Stimulated activated CD4-positive, alpha-beta T cell treated with anti-CD3 and anti-CD28 coated beads, Interleukin-1b, Interleukin-23, amount 100 ng/mL, for 4 hours (primary cell): ENCODE results near the gene FAM221B.

Source experiments
- DNase-seq, 2 donors: peaks; one replicate each; pipeline ENCODE4 v3.0.0-alpha.2; 2020; ENCODE audit warnings: low read depth in 2 of 2

Gene FAM221B, protein sequence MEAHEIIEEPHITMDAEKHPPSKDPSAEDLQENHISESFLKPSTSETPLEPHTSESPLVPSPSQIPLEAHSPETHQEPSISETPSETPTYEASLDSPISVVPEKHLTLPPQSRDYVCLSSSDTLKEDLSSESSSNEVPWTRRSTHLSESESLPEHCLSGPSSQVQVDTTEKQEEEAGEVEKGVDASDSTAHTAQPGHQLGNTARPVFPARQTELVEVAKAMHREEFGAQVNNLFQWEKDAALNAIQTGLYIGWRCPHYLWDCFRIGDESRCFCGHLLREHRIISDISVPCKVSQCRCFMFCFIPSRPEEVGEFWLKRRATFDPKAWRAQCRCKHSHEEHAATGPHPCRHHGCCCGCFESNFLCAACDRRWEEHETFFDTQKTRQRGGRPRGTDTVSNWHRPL

DNA sequence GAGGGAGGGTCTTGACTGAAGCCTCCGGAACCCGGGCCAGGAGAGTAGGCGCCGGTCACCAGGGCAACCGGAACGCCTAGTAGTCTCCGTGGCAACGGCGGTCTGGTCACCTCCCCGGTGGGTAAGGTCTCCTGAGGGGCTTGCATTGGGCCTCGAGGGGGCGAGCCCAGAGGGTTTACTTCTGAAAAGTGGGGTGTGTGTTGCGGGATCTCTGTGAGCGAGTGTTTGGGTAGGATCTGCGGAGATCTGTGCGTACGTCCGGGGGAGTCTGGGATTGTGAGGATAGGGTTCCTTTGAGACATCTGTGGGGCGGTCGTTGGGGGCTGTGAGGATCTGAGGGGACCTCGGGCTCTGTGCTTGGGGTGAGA is at the start of gene FAM221B:
Gene FAM221B (minus strand): TSS at position 17 of the 368 bp plus-strand sequence. CDS start 2,571 bp downstream, outside the sequence.
- DNase-seq = no peak

DNA sequence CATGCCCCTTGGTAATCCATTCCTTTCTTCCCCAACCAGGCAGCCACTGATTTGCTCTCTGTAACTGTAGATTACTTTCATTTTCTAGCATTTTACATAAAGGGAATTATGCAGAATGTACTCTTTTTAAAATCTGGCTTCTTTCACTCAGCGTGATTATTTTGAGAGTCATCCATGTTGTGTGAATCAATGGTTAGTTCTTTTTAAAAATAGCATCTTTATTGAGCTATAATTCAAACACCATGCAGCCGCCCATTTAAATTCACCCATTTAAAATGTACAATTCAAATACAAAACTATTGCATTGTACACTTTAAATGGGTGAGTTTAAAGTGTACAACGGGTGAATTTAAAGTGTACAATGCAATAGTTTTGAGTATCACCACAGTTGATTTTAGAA is 44.0 kb upstream of the FAM221B start:
- no peak for DNase-seq

DNA sequence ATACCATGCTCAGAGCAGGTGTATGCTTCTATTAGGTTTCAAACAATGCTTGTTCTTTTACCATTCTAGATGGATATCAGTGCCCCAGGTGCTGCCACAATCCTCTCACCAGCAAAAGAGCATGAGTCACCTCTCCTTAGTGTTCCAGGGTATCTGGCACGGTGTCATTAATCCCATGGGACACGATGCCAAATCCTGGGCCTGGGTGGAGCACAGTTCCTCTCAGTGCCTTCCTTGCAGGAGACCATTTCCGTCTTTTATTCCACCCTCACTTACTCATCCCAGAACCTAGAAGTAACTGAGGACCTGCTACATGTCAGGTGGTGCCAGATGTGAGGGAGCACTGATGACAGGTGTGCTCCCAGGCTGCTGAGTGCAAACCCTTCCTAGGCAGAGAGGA is 43.0 kb upstream of the FAM221B start:
- no peak for DNase-seq

DNA sequence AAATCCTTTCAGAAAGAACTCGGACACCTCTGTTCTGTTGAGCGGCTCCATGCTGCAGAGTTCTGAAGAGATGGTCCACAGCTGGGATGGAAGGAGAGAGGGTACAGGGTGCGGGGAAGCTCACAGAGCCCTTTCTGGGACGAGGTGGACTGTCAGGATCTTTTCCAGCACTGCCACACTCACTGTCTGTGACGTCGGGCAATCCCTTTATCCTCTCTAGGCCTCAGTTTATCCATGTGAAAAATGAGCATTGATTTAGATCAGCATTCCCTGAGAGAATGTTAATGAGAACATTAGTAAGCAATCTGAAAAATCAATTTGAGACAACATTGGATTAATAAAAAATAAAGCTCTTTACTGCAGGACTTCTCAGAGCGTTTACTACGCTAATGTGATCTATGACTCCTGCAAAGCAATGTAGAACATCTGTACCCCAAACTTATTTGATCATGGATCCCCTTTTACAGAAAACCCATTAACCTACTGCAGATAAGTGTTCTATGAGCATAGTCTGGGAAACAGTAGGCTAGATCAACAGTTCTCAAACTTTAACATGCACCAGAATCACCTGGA is 41.9 kb upstream of the FAM221B start, which contains the start of gene OR13J1:
Gene OR13J1 (minus strand): TSS at position 51 of the 573 bp plus-strand sequence. CDS start 0 bp downstream, at position 51.
- no peak for DNase-seq

DNA sequence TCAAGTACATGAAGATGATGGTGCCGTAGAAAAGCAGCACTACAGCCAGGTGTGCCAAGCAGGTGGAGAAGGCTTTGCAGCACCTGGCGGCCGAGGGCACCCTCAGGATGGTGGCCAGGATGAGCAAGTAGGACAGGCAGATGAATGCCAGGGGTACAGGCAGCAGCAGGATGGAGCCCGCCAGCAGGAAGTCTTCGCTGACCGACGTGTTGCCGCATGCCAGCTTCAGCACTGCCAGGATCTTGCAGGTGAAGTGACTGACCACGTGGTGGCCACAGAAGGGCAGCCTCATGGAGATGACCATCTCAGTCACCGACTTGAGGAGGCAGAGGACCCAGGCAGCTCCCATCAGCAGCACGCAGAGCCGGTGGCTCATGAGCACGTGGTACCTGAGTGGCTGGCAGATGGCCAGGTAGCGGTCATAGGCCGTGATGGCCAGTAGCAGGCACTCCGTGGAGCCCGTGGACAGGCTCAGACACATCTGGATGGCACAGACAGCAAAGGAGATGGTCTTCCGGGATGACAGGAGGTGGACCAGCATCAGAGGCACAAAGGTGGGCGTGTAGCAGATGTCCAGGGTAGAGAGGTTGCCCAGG is 41.2 kb upstream of the FAM221B start:
- no peak for DNase-seq

DNA sequence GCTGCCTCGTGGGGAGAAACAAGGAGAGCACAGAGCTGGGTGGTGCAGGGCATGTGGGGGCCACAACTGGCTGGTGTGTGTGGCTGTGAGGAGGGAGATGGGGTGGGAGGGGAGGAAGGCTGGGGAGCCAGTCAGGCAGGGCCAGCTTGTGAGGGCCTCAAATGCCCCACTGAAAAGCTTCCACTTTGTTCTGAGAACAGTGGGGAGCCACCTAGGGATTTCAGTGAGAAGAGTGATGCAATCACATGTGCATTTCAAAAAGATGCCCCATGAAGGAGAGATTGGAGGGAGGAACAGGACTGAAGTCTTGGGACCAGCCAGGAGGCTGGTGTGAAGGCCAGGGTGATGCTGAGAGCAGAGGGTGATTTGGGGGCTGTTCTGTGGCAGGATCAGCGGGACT is 40.4 kb upstream of the FAM221B start:
- DNase-seq = no peak

DNA sequence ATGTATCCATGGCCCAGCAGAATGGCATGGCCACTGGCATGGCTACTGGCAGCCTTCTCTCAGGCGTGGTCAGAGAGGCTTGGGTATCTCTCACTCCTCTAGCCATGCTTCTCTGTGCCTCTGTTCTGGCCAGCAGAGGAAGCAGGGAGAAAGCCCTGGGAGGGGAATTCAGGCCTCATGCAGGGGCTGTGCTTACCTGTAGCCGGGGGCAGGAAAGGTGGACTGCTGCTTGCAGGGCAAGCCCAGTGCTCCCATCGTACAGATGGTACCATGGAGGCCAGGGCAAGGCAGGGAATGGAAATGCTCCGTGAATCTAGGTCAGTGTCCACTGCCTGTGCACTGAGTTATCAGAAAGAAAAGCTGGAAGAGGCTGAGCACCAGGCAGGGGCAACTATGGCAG is 39.0 kb upstream of the FAM221B start:
- DNase-seq = no peak

DNA sequence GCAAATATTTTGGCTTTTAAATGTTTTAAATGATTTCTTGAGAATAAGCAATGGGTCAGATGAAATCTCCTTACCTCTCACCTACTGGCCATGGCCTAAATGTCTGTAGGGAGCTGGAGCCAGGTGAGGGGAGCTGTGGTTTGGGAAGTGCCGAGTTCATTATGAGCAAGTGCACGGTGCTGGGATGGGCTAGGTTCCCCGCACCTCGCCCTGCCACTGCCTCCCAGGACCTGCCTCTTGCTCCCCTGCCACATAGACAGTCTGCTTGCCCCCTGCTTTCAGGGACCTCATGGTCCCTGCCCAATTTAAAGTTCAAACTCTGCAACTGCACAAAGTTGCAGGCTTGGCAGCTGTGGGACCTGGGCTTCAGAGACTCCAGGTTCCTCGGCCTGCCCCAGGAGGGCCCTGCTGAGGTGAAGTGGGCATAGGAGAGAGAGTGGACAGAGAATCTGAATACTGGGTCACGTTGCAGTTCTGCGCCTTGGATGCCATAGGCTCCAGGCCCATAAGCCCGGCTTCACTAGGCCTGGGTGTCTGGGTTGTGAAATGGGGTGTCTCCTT is 36.2 kb upstream of the FAM221B start:
- no peak for DNase-seq

DNA sequence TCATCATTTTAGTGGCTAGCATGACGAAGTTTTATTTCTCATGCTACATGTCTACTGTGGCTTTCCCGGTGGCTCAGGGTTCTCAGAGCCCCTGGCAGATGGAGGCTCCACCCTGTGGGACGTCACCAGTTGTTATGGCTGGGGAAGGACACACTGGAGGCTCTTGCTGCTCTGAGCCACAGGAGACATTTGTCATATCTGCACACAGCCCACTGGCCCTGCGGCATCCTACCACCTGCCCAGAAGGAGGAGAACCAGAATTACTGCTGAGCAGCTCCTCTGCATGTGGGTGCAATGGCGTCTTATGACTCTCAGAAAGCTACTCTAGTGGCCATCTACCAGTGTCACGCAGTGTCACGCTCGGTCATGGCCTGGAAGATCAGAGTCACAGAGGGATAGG is 35.1 kb upstream of the FAM221B start:
- no peak for DNase-seq

DNA sequence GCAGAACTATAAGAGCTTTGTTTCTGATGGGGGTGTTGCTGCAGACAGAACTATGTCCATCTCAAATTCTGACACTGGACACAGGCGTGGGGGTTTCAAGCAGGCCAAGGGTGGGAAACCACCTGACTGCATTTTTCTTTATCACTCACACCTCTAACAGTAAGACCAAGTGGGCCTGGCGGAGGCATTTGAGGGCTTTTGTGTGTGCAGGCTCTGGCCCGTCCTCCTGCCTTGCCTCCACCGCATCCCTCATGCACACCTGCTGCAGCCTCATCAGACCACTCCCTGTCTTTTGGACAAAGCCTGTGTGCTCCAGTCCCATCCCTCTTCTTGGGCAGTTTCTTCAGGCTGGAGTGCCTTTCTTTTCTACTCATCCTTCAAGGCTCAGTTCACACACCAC is 33.8 kb upstream of the FAM221B start:
- no peak for DNase-seq

DNA sequence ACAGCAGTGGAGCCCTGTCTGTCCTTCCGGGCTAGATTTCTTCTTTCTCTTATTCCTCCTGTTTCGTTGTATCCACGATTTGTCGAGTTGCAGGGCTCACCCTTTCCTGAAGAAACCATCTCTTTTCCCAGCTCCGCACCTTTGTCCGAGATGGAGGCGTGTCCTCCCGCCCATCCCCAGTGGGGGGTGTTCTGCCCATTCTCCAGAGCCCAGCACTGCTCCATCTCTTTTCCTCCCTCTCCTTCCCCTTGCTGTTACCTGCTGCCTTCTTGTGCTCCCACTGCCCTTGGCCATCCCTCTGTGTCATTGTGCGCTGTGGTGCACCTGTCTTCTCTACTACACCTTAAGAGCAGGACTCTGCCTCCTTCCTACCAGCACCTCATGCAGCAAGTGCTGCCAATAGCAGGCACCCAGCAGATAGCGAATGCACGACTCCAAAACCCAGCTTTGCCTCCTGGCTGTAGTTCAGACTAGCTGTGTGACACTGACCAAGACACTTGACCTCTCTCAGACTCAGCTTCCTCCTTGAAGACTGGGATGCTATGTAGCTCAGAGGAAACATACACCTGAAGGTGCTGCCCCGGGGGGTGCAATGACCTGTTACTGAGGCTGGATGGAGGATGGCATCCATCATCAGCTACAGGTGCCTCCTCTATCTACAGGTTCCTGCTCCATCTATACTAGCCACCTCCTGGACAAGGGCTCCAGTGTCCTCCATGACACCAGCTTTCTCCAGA is 32.8 kb upstream of the FAM221B start:
- DNase-seq = no peak

DNA sequence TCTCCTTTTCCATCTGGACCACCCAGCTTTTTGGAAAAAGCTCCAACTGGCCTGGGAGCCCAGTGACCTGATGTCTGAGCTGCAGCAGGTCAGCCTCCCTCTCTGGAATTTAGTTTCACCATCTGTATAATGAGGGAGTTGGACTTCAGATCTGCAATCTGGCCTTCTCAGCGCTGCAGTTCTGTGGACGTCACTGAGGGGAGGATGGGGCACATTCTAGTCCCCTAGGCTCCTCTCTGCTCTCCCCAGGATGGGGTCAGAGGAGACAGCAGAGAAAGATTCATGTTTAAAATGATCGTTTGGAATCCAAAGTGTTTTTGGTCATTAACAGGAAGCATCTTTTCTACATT is 31.4 kb upstream of the FAM221B start:
- DNase-seq = no peak

DNA sequence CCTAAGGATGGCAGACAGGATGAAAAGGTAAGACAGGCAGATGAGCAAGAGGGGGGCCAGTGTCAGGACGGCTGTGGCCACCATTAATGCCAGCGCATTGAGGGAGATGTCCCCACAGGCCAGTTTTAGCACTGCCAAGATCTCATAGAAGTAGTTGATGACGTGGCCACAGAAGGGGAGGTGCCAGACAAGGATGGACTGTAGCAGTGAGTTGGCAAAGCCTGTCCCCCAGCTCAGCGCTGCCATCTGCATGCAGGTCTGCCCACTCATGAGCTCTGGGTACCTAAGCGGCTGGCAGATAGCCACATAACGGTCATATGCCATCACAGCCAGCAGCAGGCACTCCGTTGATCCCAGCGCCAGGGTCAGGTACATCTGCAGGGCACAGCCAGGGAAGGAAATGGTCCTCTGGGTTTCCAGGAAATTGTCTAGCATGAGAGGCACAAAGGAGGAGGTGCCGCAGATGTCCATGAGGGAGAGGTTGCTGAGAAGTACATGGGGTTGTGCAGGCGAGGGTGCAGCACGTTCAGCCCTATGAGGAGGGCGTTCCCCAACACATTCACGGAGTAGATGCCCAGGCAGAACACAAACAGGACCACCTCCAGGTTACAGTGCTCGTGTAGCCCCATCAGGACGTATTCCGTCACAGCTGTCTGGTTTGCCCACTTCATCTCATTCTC is 30.9 kb upstream of the FAM221B start:
- DNase-seq = no peak

DNA sequence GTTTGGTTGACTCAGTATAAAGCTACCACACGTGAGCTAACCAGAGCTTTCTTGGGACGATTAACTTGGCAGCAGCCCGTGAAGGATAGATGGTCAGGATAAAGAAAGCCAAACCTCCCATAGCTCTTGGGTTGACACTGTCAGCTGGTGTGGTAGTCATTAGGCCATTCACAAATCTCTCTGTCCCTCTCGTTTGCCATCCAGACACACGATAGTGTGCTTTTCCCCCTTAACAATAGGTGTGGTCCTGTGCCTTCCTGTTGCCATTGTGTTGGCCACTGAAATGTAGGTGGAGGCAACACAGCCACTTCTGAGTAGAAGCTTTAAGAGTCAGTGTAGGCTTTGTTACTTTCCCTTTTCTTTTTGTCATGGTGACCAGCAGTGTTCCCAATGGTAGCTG is 29.9 kb upstream of the FAM221B start:
- no peak for DNase-seq

DNA sequence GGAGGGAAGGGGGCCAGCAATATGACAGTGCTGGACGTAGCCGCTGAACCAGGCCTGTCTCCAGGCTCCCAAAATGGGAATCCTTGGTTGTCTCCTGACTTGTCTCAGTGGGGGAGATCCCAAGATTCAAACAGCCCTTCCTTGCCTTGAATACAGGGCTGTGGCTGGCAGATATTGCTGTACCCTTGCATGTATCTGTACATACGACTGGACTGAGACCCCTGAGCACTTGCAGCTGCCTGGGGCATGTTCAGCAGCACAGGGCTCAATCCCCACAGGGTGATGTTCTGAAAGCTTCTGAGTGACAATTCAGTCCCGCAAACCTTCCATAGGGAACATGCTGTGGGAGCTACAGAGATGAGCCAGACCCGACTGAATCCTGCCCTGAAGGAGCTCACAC is 28.4 kb upstream of the FAM221B start:
- no peak for DNase-seq

DNA sequence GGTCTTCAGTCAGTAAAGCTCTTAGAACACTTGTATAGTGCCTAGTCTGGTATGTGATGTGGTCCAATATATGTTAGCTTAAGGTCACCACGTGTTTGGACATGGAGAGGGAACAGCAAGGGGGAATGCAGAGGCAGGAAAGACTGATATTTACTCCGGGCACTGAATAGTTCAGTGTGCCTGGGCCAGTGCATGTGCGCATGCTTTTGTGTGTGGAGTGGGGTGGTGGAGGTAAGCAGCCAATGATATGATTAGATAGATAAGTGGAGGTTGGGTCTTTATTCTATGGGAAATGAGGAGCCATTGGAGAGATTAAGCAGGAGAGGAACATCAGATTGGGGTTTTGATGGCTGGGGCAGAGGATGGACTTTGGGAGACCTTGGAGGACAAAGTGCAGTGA is 27.7 kb upstream of the FAM221B start:
- DNase-seq = no peak

DNA sequence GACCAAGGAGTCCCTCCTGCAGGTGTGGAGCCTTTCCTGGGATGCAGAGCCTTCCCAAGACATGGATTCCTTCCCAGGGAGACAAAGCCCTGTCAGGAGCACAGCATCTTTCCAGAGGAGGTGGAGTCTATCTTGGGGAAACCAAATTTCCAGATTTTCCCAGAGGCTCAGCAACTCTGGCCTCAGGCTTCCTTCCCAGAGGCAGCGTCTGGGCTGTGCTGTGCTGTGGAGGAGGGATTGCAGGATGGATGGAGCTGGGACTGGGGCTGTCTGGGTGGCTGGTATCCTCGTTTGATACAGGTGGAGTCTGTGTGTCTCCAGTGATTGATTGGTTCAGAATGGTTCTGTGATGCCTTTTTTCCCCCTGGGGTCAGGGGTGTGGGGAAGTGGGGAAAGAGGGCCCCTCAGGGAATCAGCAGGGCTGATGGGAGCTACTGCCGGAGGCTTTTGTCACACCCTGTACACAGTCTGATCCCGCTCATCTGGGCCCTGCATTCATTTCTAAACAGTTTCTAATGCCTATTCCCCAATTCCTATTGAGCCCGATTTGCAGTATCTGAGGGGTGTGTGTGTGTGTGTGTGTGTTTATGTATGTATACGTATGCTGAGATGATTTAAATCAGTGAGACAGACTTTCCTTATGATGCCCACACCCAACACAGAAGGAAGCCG is 25.7 kb upstream of the FAM221B start:
- DNase-seq = no peak

DNA sequence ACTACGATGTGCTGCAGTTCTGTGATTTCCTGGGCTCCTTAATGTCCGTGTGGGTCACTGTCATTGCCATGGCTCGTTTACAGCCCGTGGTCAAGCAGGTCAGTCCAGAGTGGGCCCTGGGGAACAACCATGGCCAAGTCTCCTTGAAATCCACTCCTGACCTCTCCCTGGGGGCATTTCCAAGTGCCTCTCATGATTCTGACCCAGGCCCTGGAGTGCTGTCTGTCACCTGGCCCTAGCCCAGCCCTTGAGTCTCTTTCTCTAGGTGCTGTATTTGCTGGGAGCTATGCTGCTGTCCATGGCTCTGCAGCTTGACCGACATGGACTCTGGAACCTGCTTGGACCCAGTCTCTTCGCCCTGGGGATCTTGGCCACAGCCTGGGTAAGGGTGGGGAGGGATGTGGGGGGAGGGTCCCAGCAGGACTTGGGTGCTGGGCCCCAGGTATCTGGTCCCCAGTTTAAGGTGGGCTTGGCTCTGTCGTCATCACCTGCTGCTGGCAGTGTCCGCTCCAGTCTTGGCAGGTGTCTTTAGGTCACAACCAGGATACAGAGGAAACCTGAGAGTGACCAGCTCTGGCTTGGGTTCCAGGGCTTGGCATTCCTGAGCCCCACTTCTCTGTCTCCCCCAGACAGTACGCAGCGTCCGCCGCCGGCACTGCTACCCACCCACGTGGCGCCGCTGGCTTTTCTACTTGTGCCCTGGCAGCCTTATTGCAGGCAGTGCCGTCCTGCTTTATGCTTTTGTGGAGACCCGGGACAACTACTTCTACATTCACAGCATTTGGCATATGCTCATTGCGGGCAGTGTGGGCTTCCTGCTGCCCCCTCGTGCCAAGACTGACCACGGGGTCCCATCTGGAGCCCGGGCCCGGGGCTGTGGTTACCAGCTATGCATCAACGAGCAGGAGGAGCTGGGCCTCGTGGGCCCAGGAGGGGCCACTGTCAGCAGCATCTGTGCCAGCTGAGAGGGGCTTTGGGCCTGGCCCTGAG is 24.6 kb upstream of the FAM221B start:
- DNase-seq = no peak

DNA sequence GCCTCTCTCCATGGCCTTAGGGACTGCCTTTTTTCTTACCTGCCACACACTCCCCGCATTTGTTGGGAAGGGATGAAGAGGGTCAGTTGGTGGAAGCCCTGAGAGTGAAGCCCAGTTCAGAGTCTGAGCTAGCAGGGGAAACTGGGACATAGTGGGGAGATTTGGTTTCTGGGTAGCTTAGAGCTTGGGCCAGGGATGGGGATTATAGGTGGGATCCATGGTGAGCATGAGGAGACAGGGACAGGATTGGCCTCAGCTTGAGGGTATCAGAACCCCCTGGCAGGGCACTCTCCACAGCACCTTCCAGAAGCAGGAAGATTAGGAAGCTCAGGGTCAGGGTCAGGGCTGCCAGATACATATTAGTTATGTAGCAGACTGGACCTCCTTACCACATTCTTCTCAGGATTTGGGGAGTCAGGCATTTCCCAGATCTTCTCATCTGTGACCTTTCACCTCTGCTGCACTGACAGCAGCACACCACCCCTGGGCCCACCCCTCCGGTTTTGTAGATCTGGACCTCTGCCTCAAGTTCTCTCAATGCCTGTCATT is 23.8 kb upstream of the FAM221B start:
- DNase-seq = no peak
